WTC11 (cell line): ENCODE results near the gene ASXL3. TPM values are rescaled to one million over a fixed set of nuclear protein-coding genes. Genes with fewer than 3 reads are reported as not detected.

ENCODE experiments used
- ATAC-seq: fragments of 200-7000 bp; cut with Tn5 transposase; 2 replicates; pipeline ENCODE4 v1.10.0; 2021; ENCODE audit warnings: mild to moderate bottlenecking, moderate library complexity
- CTCF ChIA-PET: fragments of 300-600 bp; sonication (Branson Sonifier 250); formaldehyde crosslinking; loops from one replicate; lab custom pipeline; 2021; ENCODE audit warnings: antibody characterized with exemption; lab: Charles Lee
- POLR2A ChIA-PET: fragments of 350-600 bp; sonication (Branson Sonifier 250); formaldehyde crosslinking; loops from one replicate; lab custom pipeline; 2021; ENCODE audit warnings: antibody characterized with exemption; lab: Charles Lee
- DNase-seq: peaks from one replicate; pipeline ENCODE4 v3.0.0; 2021; ENCODE audit warnings: low spot score
- H3K27ac Mint-ChIP-seq: 2 replicates; pipeline ENCODE4 v1.8.0; 2021; ENCODE audit warnings: mixed read lengths
- H3K27me3 Mint-ChIP-seq: 2 replicates; pipeline ENCODE4 v1.8.0; 2021; ENCODE audit warnings: low read depth, mild to moderate bottlenecking, moderate library complexity, mixed read lengths
- H3K36me3 Mint-ChIP-seq: 2 replicates; pipeline ENCODE4 v1.8.0; 2021; ENCODE audit warnings: mixed read lengths
- H3K4me1 Mint-ChIP-seq: 2 replicates; pipeline ENCODE4 v1.8.0; 2022; ENCODE audit warnings: mixed read lengths
- H3K4me3 Mint-ChIP-seq: 2 replicates; pipeline ENCODE4 v1.8.0; 2021; ENCODE audit warnings: mild to moderate bottlenecking, moderate library complexity, mixed read lengths
- H3K9me3 Mint-ChIP-seq: 2 replicates; pipeline ENCODE4 v1.8.0; 2021; ENCODE audit warnings: mixed read lengths
- AFF4 ChIP-seq: sonication (generic); formaldehyde crosslinking; IDR thresholded peaks from 2 replicates; pipeline ENCODE4 v1.8.1; 2023; ENCODE audit warnings: mild to moderate bottlenecking, missing genetic modification reagents, borderline replicate concordance
- ATF1 ChIP-seq: sonication (generic); formaldehyde crosslinking; IDR thresholded peaks from 2 replicates; pipeline ENCODE4 v1.8.1; 2023; ENCODE audit warnings: mild to moderate bottlenecking, moderate library complexity, missing genetic modification reagents
- ATF3 ChIP-seq: sonication (generic); formaldehyde crosslinking; conservative IDR thresholded peaks from 2 replicates; pipeline ENCODE4 v1.8.1; 2022; ENCODE audit warnings: mild to moderate bottlenecking, missing genetic modification reagents
- ATF6 ChIP-seq: sonication (generic); formaldehyde crosslinking; IDR thresholded peaks from 2 replicates; pipeline ENCODE4 v1.8.1; 2023; ENCODE audit warnings: mild to moderate bottlenecking, missing genetic modification reagents
- ERG ChIP-seq: fragments of 250-450 bp; sonication (Bioruptor Pico); IDR thresholded peaks from 2 replicates; pipeline ENCODE4 v1.8.0; 2021; ENCODE audit warnings: mild to moderate bottlenecking
- FOXJ3 ChIP-seq: sonication (generic); formaldehyde crosslinking; IDR thresholded peaks from 2 replicates; pipeline ENCODE4 v1.9.0; 2021; ENCODE audit warnings: missing genetic modification reagents, mild to moderate bottlenecking, borderline replicate concordance
- FOXP1 ChIP-seq: sonication (generic); formaldehyde crosslinking; IDR thresholded peaks from 2 replicates; pipeline ENCODE4 v1.8.0; 2022; ENCODE audit warnings: missing genetic modification reagents, mild to moderate bottlenecking, moderate library complexity, borderline replicate concordance
- HMGA2 ChIP-seq: fragments of 250-450 bp; sonication (Bioruptor Pico); IDR thresholded peaks from 2 replicates; pipeline ENCODE4 v1.4.0; 2021; ENCODE audit warnings: mild to moderate bottlenecking, moderate library complexity
- IRF1 ChIP-seq: sonication (generic); formaldehyde crosslinking; IDR thresholded peaks from 2 replicates; pipeline ENCODE4 v1.8.0; 2023; ENCODE audit warnings: missing genetic modification reagents
- KAT7 ChIP-seq: sonication (generic); formaldehyde crosslinking; IDR thresholded peaks from 2 replicates; pipeline ENCODE4 v1.8.1; 2023; ENCODE audit warnings: missing genetic modification reagents, mild to moderate bottlenecking, borderline replicate concordance
- NFATC4 ChIP-seq: fragments of 250-450 bp; sonication (Bioruptor Pico); IDR thresholded peaks from 2 replicates; pipeline ENCODE4 v1.9.0; 2021; ENCODE audit warnings: mild to moderate bottlenecking
- NFE2L1 ChIP-seq: sonication (generic); formaldehyde crosslinking; IDR thresholded peaks from 2 replicates; pipeline ENCODE4 v1.8.1; 2023; ENCODE audit warnings: missing genetic modification reagents
- PRRX2 ChIP-seq: fragments of 250-450 bp; sonication (Bioruptor Pico); IDR thresholded peaks from 2 replicates; pipeline ENCODE4 v1.8.0; 2021; ENCODE audit warnings: mild to moderate bottlenecking
- RORB ChIP-seq: fragments of 250-450 bp; sonication (Bioruptor Pico); IDR thresholded peaks from 2 replicates; pipeline ENCODE4 v1.9.0; 2021; ENCODE audit warnings: mild to moderate bottlenecking
- SP1 ChIP-seq: sonication (generic); formaldehyde crosslinking; conservative IDR thresholded peaks from 2 replicates; pipeline ENCODE4 v1.8.1; 2022; ENCODE audit warnings: missing genetic modification reagents
- TEAD4 ChIP-seq: sonication (generic); formaldehyde crosslinking; IDR thresholded peaks from 2 replicates; pipeline ENCODE4 v1.8.0; 2022; ENCODE audit warnings: mild to moderate bottlenecking, missing genetic modification reagents
- USF1 ChIP-seq: sonication (generic); formaldehyde crosslinking; IDR thresholded peaks from 2 replicates; pipeline ENCODE4 v1.8.0; 2022; ENCODE audit warnings: mild to moderate bottlenecking, missing genetic modification reagents
- ZNF138 ChIP-seq: sonication (generic); formaldehyde crosslinking; conservative IDR thresholded peaks from 2 replicates; pipeline ENCODE4 v1.8.1; 2022; ENCODE audit warnings: mild to moderate bottlenecking, moderate library complexity, missing genetic modification reagents
- ZNF219 ChIP-seq: sonication (generic); formaldehyde crosslinking; IDR thresholded peaks from 2 replicates; pipeline ENCODE4 v1.8.0; 2023; ENCODE audit warnings: missing genetic modification reagents, mild to moderate bottlenecking, borderline replicate concordance
- ZNF317 ChIP-seq: sonication (generic); formaldehyde crosslinking; IDR thresholded peaks from 2 replicates; pipeline ENCODE4 v1.8.1; 2023; ENCODE audit warnings: low read depth, mild to moderate bottlenecking, moderate library complexity, missing genetic modification reagents, borderline replicate concordance
- ZNF396 ChIP-seq: fragments of 250-450 bp; sonication (Bioruptor Pico); IDR thresholded peaks from 2 replicates; pipeline ENCODE4 v1.8.0; 2021; ENCODE audit warnings: mild to moderate bottlenecking, moderate library complexity, borderline replicate concordance
- ZNF423 ChIP-seq: fragments of 250-450 bp; sonication (Bioruptor Pico); IDR thresholded peaks from 2 replicates; pipeline ENCODE4 v2.1.2; 2022; ENCODE audit warnings: mild to moderate bottlenecking, moderate library complexity
- total RNA-seq: library from RNA; stranded (reverse); gene quantifications from 3 replicates; pipeline ENCODE4 v1.2.3, GENCODE V29; 2021

ASXL3 gene
- total RNA-seq, 1 experiment from 2014 or later: 0.35 TPM

GRCh38 chr18:33665187-33665586 lies 87.2 kb downstream of the ASXL3 start:
- H3K4me1 Mint-ChIP-seq: peaks cover 17% of the 10 kb centered on the region
- no peak for ATAC-seq
- H3K27ac Mint-ChIP-seq: no peak overlapping the region
- TF ChIP-seq USF1 (CRISPR knock-in tag) (no peak), NFATC4 (CRISPR knock-in tag) (no peak), ZNF423 (CRISPR knock-in tag) (no peak), HMGA2 (CRISPR knock-in tag) (no peak), PRRX2 (CRISPR knock-in tag) (no peak), ZNF219 (no peak), SP1 (CRISPR knock-in tag) (no peak), NFE2L1 (CRISPR knock-in tag) (no peak), ATF3 (CRISPR knock-in tag) (no peak), RORB (CRISPR knock-in tag) (no peak), TEAD4 (CRISPR knock-in tag) (no peak), FOXJ3 (CRISPR knock-in tag) (no peak), IRF1 (CRISPR knock-in tag) (no peak), ZNF396 (CRISPR knock-in tag) (no peak), ZNF138 (CRISPR knock-in tag) (no peak), ATF1 (no peak), KAT7 (CRISPR knock-in tag) (no peak), ERG (CRISPR knock-in tag) (no peak), AFF4 (no peak), ZNF317 (CRISPR knock-in tag) (no peak)
- TF ChIP-seq, all 79 proteins: peak for 0
- CTCF ChIA-PET: no interaction called here
- POLR2A ChIA-PET: no interaction called here
- Mint-ChIP-seq H3K9me3 (no peaks in the 10 kb centered on the region), H3K4me3 (no peak overlapping the region), H3K36me3 (no peaks in the 10 kb centered on the region), H3K27me3 (no peaks in the 10 kb centered on the region)
- DNase-seq: no peak

- peaks cover 16% of the 10 kb centered on the region for H3K4me1 Mint-ChIP-seq
- ChIA-PET CTCF (no interaction called here), POLR2A (no interaction called here)
- no peaks in the 10 kb centered on the region for H3K36me3 Mint-ChIP-seq
- ATAC-seq (no peak), DNase-seq (no peak)
- no peak for TF ChIP-seq USF1 (CRISPR knock-in tag)
- TF ChIP-seq FOXP1: no peak
- TF ChIP-seq NFATC4 (CRISPR knock-in tag): no peak
- no peak for TF ChIP-seq ATF6
- no peak overlapping the region for H3K27ac Mint-ChIP-seq
- H3K27me3 Mint-ChIP-seq: no peaks in the 10 kb centered on the region
- H3K4me3 Mint-ChIP-seq: no peak overlapping the region
- H3K9me3 Mint-ChIP-seq: no peaks in the 10 kb centered on the region
Measured at GRCh38 chr18:33665641-33666040, 87.6 kb downstream of the ASXL3 start.
